MM.1S (cell line): ENCODE measurements around the gene MTHFD1L.
"Not testable (repeated sequence)": the region's sequence is repeated elsewhere in the genome, so short reads cannot be mapped to it uniquely, and the experiment has no call there.

Experiments
- DNase-seq: peaks from one replicate; pipeline ENCODE4 v3.0.0-alpha.2; 2015
- H2AFZ ChIP-seq: fragments of 300-600 bp; sonication (generic); 2 replicates; pipeline ENCODE4 v1.6.0; 2016; ENCODE audit warnings: antibody characterized with exemption, low read length
- H3F3A ChIP-seq: fragments of 300-600 bp; sonication (generic); 2 replicates; pipeline ENCODE4 v1.6.1; 2016; ENCODE audit warnings: mild to moderate bottlenecking, antibody characterized with exemption, low read length, moderate library complexity, mixed read lengths; ENCODE audit not compliant: insufficient read depth
- H3K27ac ChIP-seq: fragments of 300-600 bp; sonication (generic); 2 replicates; pipeline ENCODE4 v1.5.1; 2016; ENCODE audit warnings: mild to moderate bottlenecking, low read length
- H3K27me3 ChIP-seq: fragments of 300-600 bp; sonication (generic); replicated peaks from 2 replicates; pipeline ENCODE4 v1.6.0; 2016; ENCODE audit warnings: low read length; ENCODE audit not compliant: insufficient read depth
- H3K36me3 ChIP-seq: fragments of 300-600 bp; sonication (generic); replicated peaks from 2 replicates; pipeline ENCODE4 v1.6.1; 2016; ENCODE audit warnings: mild to moderate bottlenecking, low read length, mixed read lengths; ENCODE audit not compliant: insufficient read depth
- H3K4me1 ChIP-seq: fragments of 300-600 bp; sonication (generic); 2 replicates; pipeline ENCODE4 v1.6.1; 2016; ENCODE audit warnings: low read length, mixed read lengths
- H3K4me2 ChIP-seq: fragments of 300-600 bp; sonication (generic); 2 replicates; pipeline ENCODE4 v1.6.0; 2016; ENCODE audit warnings: low read depth, low read length
- H3K4me3 ChIP-seq: fragments of 300-600 bp; sonication (generic); 2 replicates; pipeline ENCODE4 v1.5.1; 2016; ENCODE audit warnings: low read length, mixed read lengths
- H3K79me2 ChIP-seq: fragments of 300-600 bp; sonication (generic); 2 replicates; pipeline ENCODE4 v1.6.1; 2016; ENCODE audit warnings: mixed run types, low read length, mixed read lengths
- H3K9ac ChIP-seq: fragments of 300-600 bp; sonication (generic); 2 replicates; pipeline ENCODE4 v1.6.1; 2016; ENCODE audit warnings: low read length, mixed read lengths
- H3K9me2 ChIP-seq: fragments of 300-600 bp; sonication (generic); replicated peaks from 2 replicates; pipeline ENCODE4 v1.6.1; 2016; ENCODE audit warnings: mild to moderate bottlenecking, low read length, mixed read lengths; ENCODE audit not compliant: insufficient read depth
- H3K9me3 ChIP-seq: fragments of 300-600 bp; sonication (generic); replicated peaks from 2 replicates; pipeline ENCODE4 v1.6.1; 2016; ENCODE audit warnings: mild to moderate bottlenecking, low read length, mixed read lengths; ENCODE audit not compliant: insufficient read depth
- H4K20me1 ChIP-seq: fragments of 300-600 bp; sonication (generic); 2 replicates; pipeline ENCODE4 v1.6.1; 2016; ENCODE audit warnings: mild to moderate bottlenecking, low read length, moderate library complexity, mixed read lengths; ENCODE audit not compliant: insufficient read depth
- CTCF ChIP-seq: fragments of 300-600 bp; sonication (generic); IDR thresholded peaks from 2 replicates; pipeline ENCODE4 v1.5.1; 2016; ENCODE audit warnings: antibody characterized with exemption, low read length, mixed read lengths
- EZH2 ChIP-seq: fragments of 300-600 bp; sonication (generic); optimal IDR thresholded peaks from 2 replicates; pipeline ENCODE3; 2017; ENCODE audit warnings: low read depth, mild to moderate bottlenecking, antibody characterized with exemption, low read length, mixed read lengths
- EZH2phosphoT487 ChIP-seq: fragments of 300-600 bp; sonication (generic); IDR thresholded peaks from 2 replicates; pipeline ENCODE4 v1.6.1; 2018; ENCODE audit warnings: antibody characterized with exemption, low read length

MTHFD1L gene

DNA sequence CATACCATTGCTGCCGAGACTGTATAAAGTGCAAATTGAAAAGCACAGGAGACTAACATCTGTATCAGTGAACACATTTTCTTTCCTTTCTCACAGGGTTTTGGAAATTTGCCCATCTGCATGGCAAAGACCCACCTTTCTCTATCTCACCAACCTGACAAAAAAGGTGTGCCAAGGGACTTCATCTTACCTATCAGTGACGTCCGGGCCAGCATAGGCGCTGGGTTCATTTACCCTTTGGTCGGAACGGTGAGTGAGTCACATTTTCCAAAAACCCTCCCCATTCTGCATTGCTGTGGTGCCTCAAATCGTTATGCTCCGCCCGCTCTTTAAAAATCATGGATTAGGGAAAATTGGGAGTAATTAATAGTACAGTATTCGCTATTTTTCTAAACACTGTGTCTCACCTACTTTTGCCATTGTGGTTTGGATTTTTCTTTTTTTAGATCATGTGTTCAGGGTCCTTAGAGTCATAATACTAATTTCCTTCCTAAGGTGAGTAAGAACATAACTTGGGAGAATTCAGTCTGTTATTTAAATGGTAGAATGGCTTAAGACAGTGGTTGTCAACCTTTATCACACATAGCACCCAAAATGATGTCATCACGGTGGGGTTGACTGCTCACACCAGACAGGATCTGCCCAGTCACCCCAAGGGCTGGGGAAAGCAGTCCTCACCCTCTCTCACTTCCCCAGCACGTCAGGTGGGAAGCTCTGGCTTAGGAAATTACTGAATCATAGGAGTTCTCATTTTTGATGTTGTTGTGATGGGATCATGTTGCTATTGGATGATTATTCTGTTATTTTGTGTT lies 171.6 kb downstream of the MTHFD1L start:
- Histone ChIP-seq H3K79me2 (no peaks in the 10 kb centered on the region), H4K20me1 (no peaks in the 10 kb centered on the region), H2AFZ (no peak overlapping the region), H3K4me3 (no peak overlapping the region), H3K9me2 (no peaks in the 10 kb centered on the region), H3K36me3 (no peaks in the 10 kb centered on the region), H3K4me2 (no peak overlapping the region), H3K9me3 (no peaks in the 10 kb centered on the region), H3K27ac (no peak overlapping the region), H3F3A (no peaks in the 10 kb centered on the region), H3K27me3 (no peaks in the 10 kb centered on the region), H3K4me1 (no peaks in the 10 kb centered on the region), H3K9ac (no peak overlapping the region)
- TF ChIP-seq EZH2 (no peak), CTCF (no peak), EZH2phosphoT487 (no peak)
- no peak for DNase-seq

DNA sequence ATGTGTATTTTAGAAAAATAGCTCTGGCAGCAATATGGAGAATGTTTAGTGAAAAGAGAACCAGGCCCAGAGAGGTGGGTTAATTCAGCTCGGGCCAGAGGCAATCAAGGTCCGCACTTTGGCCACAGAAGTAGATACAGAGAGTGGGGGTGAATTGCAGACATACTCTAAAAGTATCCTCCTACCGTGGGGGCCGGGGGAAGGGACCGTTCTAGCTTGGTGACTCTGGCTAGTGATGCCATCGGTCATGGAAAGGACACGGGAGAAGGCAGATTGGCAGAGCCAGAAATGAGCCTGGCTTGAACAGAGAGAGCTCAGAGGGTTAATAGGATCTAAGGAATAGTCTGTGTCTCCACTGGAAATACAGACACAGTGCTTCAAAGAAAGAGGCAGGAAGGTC lies 173.1 kb downstream of the MTHFD1L start:
- Histone ChIP-seq H4K20me1 (no peaks in the 10 kb centered on the region), H2AFZ (no peak overlapping the region), H3F3A (no peaks in the 10 kb centered on the region), H3K9me2 (no peaks in the 10 kb centered on the region), H3K27me3 (no peaks in the 10 kb centered on the region), H3K4me3 (no peak overlapping the region), H3K9me3 (no peaks in the 10 kb centered on the region), H3K4me1 (no peaks in the 10 kb centered on the region), H3K9ac (no peak overlapping the region), H3K36me3 (no peaks in the 10 kb centered on the region), H3K27ac (no peak overlapping the region), H3K79me2 (no peaks in the 10 kb centered on the region), H3K4me2 (no peak overlapping the region)
- DNase-seq = no peak
- TF ChIP-seq EZH2phosphoT487 (no peak), EZH2 (no peak), CTCF (no peak)

DNA sequence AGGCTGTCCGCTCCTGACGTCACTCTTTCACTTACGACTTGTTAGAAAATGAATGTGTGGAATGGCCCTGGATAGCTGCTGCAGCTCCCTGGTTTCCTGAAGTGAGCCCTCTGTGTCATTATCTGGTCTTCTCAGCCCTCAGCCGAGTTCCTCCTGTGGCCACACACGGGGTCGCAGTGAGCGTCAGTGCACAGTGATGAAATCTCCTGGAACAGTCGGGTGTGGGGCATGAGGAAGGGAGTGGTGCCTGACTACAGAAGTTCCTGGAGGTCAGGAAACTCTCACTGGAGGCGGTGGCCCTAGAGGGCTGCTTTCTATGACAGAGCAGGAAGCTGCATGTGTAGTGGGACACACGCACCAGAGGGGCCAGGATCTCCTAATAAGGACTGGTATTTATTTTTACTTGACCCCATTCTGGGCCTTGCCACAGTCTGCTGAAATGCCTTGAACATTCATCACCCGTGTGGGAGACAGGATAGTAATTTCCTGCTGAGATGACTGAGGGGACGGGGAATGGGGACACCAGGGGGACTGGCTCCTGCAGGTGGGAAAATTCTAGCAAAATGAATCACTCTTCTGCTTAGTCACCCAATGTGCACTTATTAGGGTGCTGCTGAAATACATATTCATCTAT lies 175.5 kb downstream of the MTHFD1L start:
- H3K27me3 ChIP-seq, H3F3A ChIP-seq, H3K79me2 ChIP-seq, H3K4me3 ChIP-seq, H2AFZ ChIP-seq, DNase-seq, H3K4me2 ChIP-seq, H3K9ac ChIP-seq, H3K9me3 ChIP-seq, H4K20me1 ChIP-seq, H3K36me3 ChIP-seq, H3K9me2 ChIP-seq, H3K4me1 ChIP-seq, H3K27ac ChIP-seq: not testable (repeated sequence)

- Histone ChIP-seq H3F3A (no peaks in the 10 kb centered on the region), H2AFZ (no peak overlapping the region), H3K9ac (no peak overlapping the region)
Measured at GRCh38 chr6:151041686-151042085, 176.2 kb downstream of the MTHFD1L start.

DNA sequence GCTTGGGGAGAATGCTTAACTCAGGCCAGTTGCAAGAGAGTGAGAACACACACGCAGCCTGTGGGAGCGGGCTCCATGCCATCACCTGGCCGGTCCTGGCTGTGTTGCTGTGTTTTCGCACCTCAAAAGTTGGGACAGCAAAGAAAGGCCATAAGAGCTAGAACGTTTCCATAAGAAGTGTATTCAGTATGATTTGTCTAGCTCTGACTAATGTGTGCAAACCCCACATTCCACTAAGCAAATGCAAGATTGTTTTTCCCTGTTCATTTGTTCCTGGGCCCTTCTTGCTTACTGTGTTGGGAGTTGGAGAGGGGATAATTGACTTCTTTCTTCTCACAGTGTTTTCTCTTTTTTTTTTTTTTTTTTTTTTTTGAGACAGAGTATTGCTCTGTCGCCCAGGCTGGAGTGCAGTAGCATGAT lies 177.4 kb downstream of the MTHFD1L start:
- DNase-seq, H4K20me1 ChIP-seq, H3K9me2 ChIP-seq, H3K79me2 ChIP-seq, H3K4me1 ChIP-seq, H3F3A ChIP-seq, H3K27me3 ChIP-seq, H3K27ac ChIP-seq, H3K4me2 ChIP-seq, H3K36me3 ChIP-seq, H2AFZ ChIP-seq, H3K9me3 ChIP-seq, H3K4me3 ChIP-seq, H3K9ac ChIP-seq: not testable (repeated sequence)

More at GRCh38 chr6:151041686-151042085, 176.2 kb downstream of the MTHFD1L start:
- Histone ChIP-seq H3K27ac (no peak overlapping the region), H3K4me1 (no peaks in the 10 kb centered on the region), H3K36me3 (no peaks in the 10 kb centered on the region), H3K4me3 (no peak overlapping the region), H4K20me1 (no peaks in the 10 kb centered on the region), H3K4me2 (no peak overlapping the region), H3K27me3 (no peaks in the 10 kb centered on the region), H3K79me2 (no peaks in the 10 kb centered on the region), H3K9me3 (no peaks in the 10 kb centered on the region), H3K9me2 (no peaks in the 10 kb centered on the region)
- DNase-seq = no peak
- TF ChIP-seq EZH2 = no peak
- TF ChIP-seq CTCF = no peak
- no peak for TF ChIP-seq EZH2phosphoT487
